Posterior cingulate gyrus (tissue), 11 donors: ENCODE results near the gene KRTAP4-16.
A peak's percentile ranks its signal among the peaks of the same experiment; 100 is the strongest.
"Not testable (repeated sequence)": the region's sequence is repeated elsewhere in the genome, so short reads cannot be mapped to it uniquely, and the experiment has no call there.

ENCODE experiments used
- DNase-seq, 10 donors: peaks; one replicate each; pipeline versions ENCODE4 v3.0.0 to v3.0.0-alpha.2; 2020 to 2021; ENCODE audit warnings: mixed read lengths in 3 of 10
- intact Hi-C: fragments of 100-400 bp; cut with DNase I; formaldehyde crosslinking; loops from one replicate; pipeline ENCODE4 v1.15.1; 2023

The KRTAP4-16 gene

DNA sequence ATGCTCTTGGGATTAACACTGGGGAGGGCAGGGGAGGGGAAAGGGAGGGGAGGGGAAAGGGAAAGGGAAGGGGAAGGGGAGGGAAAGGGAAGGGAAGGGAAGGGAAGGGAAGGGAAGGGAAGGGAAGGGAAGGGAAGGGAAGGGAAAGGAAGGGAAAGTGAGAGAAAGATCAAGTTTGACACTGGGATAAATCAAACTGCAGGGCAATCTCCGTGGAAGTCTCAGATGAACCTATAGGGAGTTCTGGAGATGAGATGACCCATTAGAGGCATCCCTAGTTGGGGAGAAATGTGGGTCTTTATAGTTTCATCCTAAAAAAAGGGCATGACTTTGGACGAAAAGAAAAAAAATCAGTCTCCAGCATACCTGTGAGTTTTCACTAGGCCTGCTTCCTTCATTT, 19.7 kb upstream of the KRTAP4-16 start:
- no peak for DNase-seq
- intact Hi-C loops = no loop called here

- intact Hi-C loops, DNase-seq: not testable (repeated sequence)
Observed at GRCh38 chr17:41119696-41120690, 18.0 kb upstream of the KRTAP4-16 start.

GRCh38 chr17:41118721-41119120, 16.7 kb upstream of the KRTAP4-16 start:
- no peak for DNase-seq
- intact Hi-C loops = no loop called here

DNA sequence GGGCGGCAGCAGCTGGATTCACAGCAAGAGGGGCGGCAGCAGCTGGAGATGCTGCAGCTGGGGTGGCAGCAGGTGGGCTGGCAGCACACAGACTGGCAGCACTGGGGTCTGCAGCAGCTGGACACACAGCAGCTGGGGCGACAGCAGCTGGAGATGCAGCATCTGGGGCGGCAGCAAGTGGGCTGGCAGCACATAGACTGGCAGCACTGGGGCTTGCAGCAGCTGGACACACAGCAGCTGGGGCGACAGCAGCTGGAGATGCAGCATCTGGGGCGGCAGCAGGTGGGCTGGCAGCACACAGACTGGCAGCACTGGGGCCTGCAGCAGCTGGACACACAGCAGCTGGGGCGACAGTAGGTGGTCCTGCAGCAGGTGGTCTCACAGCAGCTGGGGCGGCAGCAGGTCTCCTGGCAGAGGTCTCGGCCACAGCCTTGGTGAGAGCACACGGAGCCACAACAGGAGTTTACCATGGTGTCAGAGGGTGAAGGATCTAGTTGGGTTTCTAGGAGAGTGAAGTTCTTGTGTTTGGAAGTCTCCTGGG, 15.9 kb upstream of the KRTAP4-16 start, which contains the start of gene KRTAP4-11:
KRTAP4-11 (minus strand) TSS at position 528 of the 541 bp plus-strand sequence; CDS start at position 470, 58 bp downstream.
- DNase-seq = peak in 1 of 10 donors; percentile 70
- intact Hi-C loops = not testable (repeated sequence)

DNA sequence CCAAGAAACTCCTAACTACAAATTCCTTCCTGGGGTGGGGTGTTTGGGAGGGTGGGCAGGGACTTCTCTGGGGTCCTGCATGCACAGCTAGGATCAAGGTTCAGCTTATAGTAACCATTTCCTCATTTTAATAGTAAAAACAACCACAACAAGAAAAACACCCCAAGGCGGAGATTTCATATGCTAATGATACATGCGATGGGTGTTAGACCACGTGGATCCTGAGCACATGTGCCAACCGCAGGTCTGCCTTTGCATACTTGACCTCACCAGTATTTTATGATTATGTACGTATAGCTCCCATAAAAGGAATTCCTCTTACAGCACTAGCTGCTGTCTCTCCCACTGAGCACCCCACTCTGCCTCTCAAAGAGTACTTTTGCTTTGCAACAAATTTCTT, 14.3 kb upstream of the KRTAP4-16 start:
- no peak for DNase-seq
- intact Hi-C loops = no loop called here

DNA sequence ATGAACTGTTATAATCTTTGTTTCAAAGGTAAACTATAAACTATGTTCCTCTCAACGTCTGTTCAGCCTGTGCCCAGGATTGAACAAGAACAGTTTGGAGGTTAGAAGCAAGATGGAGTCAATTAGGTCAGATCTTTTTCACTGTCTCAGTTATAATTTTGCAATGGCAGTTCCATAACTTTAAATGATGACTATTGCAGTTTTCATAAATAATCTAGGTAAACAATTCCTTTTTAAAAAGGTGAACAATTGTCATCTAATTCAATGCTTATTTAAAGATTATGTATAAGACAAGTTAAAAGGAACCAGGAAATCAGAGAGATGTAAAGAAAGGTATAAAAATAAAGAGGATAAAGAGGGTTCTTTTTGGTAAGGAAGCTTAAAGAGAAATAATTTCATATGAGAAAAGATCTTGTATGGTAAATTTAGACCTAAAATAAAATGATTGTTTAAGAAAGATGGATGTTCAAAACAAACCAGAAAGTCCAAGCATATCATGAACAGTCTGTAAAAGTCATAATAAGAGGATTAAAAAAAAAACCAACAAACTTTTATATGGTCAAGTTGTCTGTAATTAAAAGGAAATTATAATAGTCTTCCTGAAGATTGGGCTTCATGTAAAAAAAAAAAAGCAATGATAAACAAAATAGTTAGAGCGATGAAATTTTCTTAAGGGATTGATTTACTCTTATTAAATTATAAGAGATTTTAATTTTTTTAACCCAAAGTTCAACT, 9.3 kb upstream of the KRTAP4-16 start:
- DNase-seq = no peak
- intact Hi-C loops = no loop called here

DNA sequence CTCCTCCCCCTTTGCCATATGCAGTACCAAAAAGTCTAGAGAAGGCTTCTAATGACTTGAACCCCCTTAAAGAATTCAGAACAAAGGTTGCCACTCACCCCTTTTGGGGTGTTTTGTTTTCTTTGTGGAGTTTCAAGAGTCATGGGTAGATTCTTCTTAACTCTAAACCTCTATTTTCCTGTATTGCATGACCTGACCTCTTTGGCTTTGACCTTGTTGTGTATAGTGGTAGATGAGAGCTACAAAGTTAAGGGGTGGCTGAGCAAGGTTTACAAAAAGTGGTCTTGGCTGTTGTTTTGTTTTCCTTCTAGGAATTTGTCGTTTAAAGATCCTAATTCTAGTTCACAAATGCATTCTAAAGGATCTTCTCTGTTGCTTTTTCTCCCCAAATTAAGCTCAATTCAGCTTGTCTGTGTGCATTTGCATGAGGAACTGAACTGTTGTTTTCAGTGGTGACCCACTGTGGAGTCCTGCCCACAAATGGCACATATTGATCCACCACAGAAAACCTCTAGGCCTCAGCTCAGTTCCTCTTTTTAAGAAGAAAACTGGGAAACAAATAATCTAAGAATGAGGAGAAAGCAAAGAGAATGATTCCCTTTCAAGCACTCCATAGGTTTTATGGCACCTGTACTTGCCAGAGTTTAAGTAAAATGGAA, 6.8 kb upstream of the KRTAP4-16 start:
- intact Hi-C loops, DNase-seq: not testable (repeated sequence)

DNA sequence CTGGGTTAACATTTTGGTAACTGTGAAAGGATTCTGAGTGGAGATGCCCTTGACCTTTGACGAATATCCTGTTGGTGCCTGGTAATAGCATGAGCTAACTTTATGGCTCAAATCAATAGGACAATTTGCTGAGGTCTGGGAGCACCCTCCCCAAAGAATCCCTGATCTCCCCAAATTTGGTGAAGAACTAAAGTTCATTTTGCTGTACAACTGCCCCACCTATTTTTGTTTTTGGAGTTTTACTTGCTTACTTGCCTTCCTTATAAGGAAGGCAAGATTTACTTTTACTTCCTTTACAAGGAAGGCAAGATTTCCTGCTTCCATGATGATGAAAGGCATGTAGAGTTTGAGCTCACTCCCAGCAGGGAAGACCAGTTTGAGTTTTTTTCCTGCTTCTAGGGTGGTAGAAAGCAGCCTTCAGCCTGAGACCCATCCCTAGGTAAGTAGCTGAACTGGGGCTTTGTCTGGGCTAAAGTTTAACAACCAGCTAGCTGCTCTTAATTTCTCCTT, 6.0 kb upstream of the KRTAP4-16 start:
- no peak for DNase-seq
- intact Hi-C loops = no loop called here

- intact Hi-C loops = not testable (repeated sequence)
- DNase-seq = peak in 1 of 10 donors; percentile 69
Observed at GRCh38 chr17:41105347-41105746, 3.3 kb upstream of the KRTAP4-16 start, which contains the start of gene KRTAP4-9. Gene KRTAP4-9, plus strand, starts transcription at chr17:41105389. Its CDS starts 0 bp downstream, at chr17:41105389.

- intact Hi-C loops = not testable (repeated sequence)
Observed at GRCh38 chr17:41104386-41105038, 2.5 kb upstream of the KRTAP4-16 start.

GRCh38 chr17:41103896-41104295, 1.9 kb upstream of the KRTAP4-16 start:
- intact Hi-C loops = no loop called here
- DNase-seq = no peak

More at GRCh38 chr17:41104386-41105038, 2.5 kb upstream of the KRTAP4-16 start:
- not testable (repeated sequence) for DNase-seq

DNA sequence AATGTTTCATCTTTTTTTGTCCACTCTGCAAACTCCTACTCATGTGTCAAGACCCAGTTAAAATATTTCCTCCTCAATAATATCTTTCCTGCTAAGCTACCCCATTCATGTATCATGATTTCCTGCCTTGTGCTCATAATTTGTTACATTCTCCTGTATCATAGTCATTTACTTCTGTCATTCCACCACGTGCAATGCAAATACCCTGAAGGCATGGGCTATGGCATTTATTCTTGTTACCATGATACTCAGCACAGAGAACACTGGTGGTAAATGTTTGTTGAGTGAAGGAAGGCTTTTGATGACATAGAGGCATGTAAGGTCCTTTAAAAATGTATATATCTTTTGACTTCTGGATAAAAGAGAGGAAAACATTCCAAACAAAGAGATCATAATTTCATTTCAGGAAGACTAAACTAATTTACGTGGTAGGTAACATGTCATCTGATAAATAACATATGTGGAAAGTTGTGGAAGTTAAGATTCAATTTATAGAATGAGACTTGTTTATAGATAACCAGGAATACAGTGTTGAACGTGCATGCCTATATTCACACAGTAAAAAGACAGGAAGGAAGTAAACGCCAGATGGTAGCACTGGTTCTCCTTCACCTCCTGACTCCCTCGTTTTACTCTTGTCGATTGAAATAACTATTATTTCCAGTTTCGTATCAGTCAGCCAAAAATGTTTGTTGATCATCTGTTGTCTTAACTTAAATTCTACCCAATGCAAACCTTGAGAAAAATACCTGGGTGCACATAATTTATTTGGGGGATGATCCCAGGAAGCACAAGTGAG, 2.1 kb downstream of the KRTAP4-16 start:
- intact Hi-C loops = not testable (repeated sequence)

GRCh38 chr17:41098481-41098880, 3.5 kb downstream of the KRTAP4-16 start:
- no peak for DNase-seq
- intact Hi-C loops = no loop called here

More for the DNA sequence above, 2.1 kb downstream of the KRTAP4-16 start:
- DNase-seq = not testable (repeated sequence)

DNA sequence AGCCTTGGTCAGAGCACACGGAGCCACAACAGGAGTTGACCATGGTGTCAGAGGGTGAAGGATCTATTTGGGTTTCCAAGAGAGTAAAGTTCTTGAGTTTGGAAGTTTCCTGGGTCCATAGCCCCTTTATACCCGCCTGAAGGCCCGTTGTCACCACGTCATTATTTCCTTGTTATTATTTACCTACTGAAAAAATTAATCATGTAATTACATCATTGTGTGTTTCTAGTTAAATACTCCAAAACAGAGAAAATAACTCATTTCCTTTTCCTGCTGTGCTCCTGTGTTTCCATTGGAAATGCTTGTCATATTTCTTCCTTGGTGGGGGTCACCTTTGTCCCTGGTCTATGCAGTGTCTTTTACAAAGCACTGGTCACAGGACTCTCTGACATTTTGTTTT, 4.0 kb downstream of the KRTAP4-16 start, which contains the start of gene KRTAP4-8:
KRTAP4-8 (minus strand) TSS at position 101 of the 400 bp plus-strand sequence; CDS start at position 43, 58 bp downstream.
- DNase-seq = no peak
- intact Hi-C loops = no loop called here

DNA sequence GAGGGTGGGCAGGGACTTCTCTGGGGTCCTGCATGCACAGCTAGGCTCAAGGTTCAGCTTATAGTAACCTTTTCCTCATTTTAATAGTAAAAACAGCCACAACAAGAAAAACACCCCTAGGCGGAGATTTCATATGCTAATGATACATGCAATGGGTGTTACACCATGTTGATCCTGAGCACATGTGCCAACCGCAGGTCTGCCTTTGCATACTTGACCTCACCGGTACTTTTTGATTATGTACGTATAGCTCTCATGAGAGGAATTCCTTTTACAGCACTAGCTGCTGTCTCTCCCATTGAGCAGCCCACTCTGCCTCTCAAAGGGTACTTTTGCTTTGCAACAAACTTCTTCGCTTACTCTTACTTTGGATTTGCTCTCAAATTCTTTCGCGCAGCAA, 6.0 kb downstream of the KRTAP4-16 start:
- intact Hi-C loops = no loop called here

DNA sequence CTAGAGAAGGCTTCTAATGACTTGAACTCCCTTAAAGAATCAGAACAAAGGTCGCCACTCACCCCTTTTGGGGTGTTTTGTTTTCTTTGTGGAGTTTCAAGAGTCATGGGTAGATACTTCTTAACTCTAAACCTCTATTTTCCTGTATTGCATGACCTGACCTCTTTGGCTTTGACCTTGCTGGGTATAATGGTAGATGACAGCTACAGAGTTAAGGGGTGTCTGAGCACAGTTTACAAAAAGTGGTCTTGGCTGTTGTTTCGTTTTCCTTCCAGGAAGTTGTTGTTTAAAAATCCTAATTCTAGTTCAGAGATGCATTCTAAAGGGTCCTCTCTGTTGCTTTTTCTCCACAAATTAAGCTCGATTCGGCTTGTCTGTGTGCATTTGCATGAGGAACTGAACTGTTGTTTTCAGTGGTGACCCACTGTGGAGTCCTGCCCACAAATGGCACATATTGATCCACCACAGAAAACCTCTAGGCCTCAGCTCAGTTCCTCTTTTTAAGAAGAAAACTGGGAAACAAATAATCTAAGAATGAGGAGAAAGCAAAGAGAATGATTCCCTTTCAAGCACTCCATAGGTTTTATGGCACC, 13.2 kb downstream of the KRTAP4-16 start:
- intact Hi-C loops, DNase-seq: not testable (repeated sequence)

More for the DNA sequence above, 6.0 kb downstream of the KRTAP4-16 start:
- no peak for DNase-seq

GRCh38 chr17:41084100-41084856, 17.7 kb downstream of the KRTAP4-16 start, which contains the start of gene KRTAP4-7:
Gene KRTAP4-7, plus strand, starts transcription at chr17:41084150. Its CDS starts 57 bp downstream, at chr17:41084207.
- intact Hi-C loops = not testable (repeated sequence)
- DNase-seq = peak in 1 of 10 donors; percentile 56
